ENCODE measurements around the gene ZFP91. TPM values are rescaled to one million over a fixed set of nuclear protein-coding genes. Genes with fewer than 3 reads are reported as not detected.
A peak's percentile ranks its signal among the peaks of the same experiment; 100 is the strongest.

ZFP91 gene
- total and polyA plus RNA-seq, 12 donors: 6.6 to 58.1 (median 49.3) TPM

DNA sequence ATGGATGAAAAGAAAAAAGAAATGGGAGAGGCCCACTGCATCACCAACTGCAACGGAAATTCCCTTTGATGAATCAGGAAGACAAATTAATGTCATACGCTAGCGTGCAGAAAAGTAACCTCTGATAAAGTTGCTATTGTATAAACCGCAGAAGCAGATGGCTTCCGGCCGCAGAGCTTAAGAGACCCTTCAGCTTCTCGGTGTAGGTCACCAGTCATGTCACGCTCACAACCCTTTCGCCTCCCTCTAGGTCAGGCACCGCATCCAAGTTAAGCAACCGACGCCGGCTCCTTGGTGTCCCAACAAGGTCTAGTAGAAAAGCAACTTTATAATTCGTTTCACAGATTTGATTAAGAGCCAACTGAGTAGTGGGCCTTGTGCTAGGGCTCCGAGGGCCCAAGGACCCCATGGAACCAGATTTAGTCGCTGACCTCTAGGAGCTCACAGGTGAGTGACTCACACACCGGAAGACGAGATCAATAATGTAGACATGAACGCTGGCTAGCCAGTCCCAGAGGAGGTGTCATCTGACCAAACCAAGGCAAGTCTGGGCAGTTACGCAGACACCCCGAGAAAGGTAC, 1.2 kb upstream of the ZFP91 start:
- Histone ChIP-seq H3K27ac (peak overlapping the region; percentile 94 to 100 (median 99)), H3K4me1 (replicated peaks in 1 of 2) (peaks cover 18 to 73% of the 10 kb centered on the region in 2 donors), H3K4me3 (peak overlapping the region; percentile 30 to 84 (median 58)), H3K36me3 (replicated peaks in 1 of 2) (no peaks in the 10 kb centered on the region), H3K27me3 (no peaks in the 10 kb centered on the region), H3K9me3 (replicated peaks in 1 of 3) (no peaks in the 10 kb centered on the region)
- TF ChIP-seq, protein P1, sequence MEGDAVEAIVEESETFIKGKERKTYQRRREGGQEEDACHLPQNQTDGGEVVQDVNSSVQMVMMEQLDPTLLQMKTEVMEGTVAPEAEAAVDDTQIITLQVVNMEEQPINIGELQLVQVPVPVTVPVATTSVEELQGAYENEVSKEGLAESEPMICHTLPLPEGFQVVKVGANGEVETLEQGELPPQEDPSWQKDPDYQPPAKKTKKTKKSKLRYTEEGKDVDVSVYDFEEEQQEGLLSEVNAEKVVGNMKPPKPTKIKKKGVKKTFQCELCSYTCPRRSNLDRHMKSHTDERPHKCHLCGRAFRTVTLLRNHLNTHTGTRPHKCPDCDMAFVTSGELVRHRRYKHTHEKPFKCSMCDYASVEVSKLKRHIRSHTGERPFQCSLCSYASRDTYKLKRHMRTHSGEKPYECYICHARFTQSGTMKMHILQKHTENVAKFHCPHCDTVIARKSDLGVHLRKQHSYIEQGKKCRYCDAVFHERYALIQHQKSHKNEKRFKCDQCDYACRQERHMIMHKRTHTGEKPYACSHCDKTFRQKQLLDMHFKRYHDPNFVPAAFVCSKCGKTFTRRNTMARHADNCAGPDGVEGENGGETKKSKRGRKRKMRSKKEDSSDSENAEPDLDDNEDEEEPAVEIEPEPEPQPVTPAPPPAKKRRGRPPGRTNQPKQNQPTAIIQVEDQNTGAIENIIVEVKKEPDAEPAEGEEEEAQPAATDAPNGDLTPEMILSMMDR (IDR thresholded peaks at IDR 0.05): no peak
- TF ChIP-seq POLR2A (IDR thresholded peaks at IDR 0.05): peak; percentile 45 to 60
- intact Hi-C loops (cut with DNase I): no loop called here
- 0 to 1% (median 0%) methylated on average over 13 to 21 of the region's 21 CpGs for WGBS, 4 donors
- DNase-seq: peak; percentile 58 to 84 (median 66)

DNA sequence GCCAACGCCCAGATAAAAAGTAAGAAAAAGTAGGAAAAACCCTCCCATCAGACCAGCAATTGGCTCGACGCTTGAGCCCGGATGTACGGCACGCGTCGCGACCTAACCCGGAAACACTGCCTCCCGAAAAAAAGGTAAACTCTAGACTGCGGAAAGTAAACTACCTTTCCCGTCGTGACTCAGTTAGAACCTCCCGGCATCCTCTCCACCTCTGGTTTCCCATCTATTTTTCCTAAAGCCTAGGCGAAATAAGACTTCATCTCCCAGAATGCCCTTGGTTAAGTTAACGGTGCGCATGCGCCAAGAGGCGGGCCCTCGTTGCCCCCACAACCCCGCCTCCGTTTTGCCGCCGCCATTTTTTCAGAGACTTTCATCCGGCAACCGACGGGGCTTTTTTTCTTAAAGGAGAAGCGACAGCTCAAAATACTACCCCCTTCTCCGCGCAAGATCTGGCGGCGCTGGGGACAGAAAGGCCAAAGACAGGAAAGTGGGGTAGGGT, 678 bp upstream of the ZFP91 start:
- TF ChIP-seq, protein P1 (IDR thresholded peaks at IDR 0.05): no peak
- TF ChIP-seq POLR2A (IDR thresholded peaks at IDR 0.05): no peak
- Histone ChIP-seq H3K27ac (peak overlapping the region; percentile 94 to 100 (median 99)), H3K36me3 (replicated peaks in 1 of 2) (no peaks in the 10 kb centered on the region), H3K4me1 (replicated peaks in 1 of 2) (peaks cover 23 to 73% of the 10 kb centered on the region in 2 donors), H3K4me3 (peak overlapping the region; percentile 76 to 98 (median 90)), H3K27me3 (no peaks in the 10 kb centered on the region), H3K9me3 (replicated peaks in 1 of 3) (no peaks in the 10 kb centered on the region)
- intact Hi-C loops (cut with DNase I): no loop called here
- DNase-seq: peak; percentile 95 to 98 (median 96)
- 0 to 1% (median 0%) methylated on average over 33 of the region's 33 CpGs for WGBS, 4 donors

- DNase-seq: peak; percentile 92 to 97 (median 95)
- TF ChIP-seq POLR2A (IDR thresholded peaks at IDR 0.05): peak; percentile 76 to 84
- TF ChIP-seq, protein P1 (IDR thresholded peaks at IDR 0.05): peak; percentile 36 to 97 (median 88)
- Histone ChIP-seq H3K27ac (peak overlapping the region; percentile 97 to 100 (median 99)), H3K27me3 (no peaks in the 10 kb centered on the region), H3K4me1 (replicated peaks in 1 of 2) (peaks cover 22 to 73% of the 10 kb centered on the region in 2 donors), H3K36me3 (replicated peaks in 1 of 2) (no peaks in the 10 kb centered on the region), H3K4me3 (peak overlapping the region; percentile 69 to 98 (median 88)), H3K9me3 (replicated peaks in 1 of 3) (no peaks in the 10 kb centered on the region)
- 0 to 1% (median 1%) methylated on average over 38 to 78 of the region's 78 CpGs for WGBS, 4 donors
- intact Hi-C loops (cut with DNase I): no loop called here
These were observed 598 bp downstream of the ZFP91 start for GRCh38 chr11:58579192-58580129.

DNA sequence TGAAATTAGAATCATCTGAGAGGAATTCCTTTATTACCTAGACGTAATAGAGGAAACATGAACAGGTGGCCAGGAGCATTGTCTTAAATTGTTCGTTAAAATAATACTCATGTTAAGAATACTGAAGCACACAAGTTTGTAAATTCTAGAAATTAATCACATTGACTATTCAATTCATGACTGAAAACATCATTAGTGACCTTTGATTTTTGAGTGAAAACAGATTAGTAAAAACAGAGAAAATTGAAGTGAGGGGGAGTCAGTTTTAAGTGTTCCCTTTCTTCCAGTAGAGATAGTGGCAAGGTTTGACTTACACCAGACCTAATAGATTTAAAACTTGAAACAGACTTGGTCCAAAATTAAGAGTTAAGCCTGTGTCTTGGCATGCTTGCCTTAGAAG, 1.4 kb downstream of the ZFP91 start:
- TF ChIP-seq POLR2A (IDR thresholded peaks at IDR 0.05): no peak
- TF ChIP-seq, protein P1 (IDR thresholded peaks at IDR 0.05): no peak
- H3K36me3 ChIP-seq (replicated peaks in 1 of 2): no peaks in the 10 kb centered on the region
- 4 to 11% (median 9%) methylated on average over 2 of the region's 2 CpGs for WGBS, 4 donors
- H3K4me3 ChIP-seq: peak overlapping the region in 2 of 4 donors; percentile 84 to 98
- no peaks in the 10 kb centered on the region for H3K27me3 ChIP-seq
- no peaks in the 10 kb centered on the region for H3K9me3 ChIP-seq (replicated peaks in 1 of 3)
- H3K27ac ChIP-seq: peak overlapping the region in 2 of 5 donors; percentile 99 to 100
- peaks cover 22 to 73% of the 10 kb centered on the region in 2 donors for H3K4me1 ChIP-seq (replicated peaks in 1 of 2)
- no peak for DNase-seq
- intact Hi-C loops (cut with DNase I): no loop called here

All from adrenal gland (tissue), 12 donors.